Frontal cortex (tissue), 4 donors: ENCODE measurements around the gene VAMP4. TPM values are rescaled to one million over a fixed set of nuclear protein-coding genes. Genes with fewer than 3 reads are reported as not detected.
A peak's percentile ranks its signal among the peaks of the same experiment; 100 is the strongest.
"Not testable (repeated sequence)": the region's sequence is repeated elsewhere in the genome, so short reads cannot be mapped to it uniquely, and the experiment has no call there.

Experiments used
- DNase-seq, 2 donors: peaks; one replicate each; pipeline ENCODE4 v3.0.0; 2012; ENCODE audit warnings: low spot score in 2 of 2
- FAIRE-seq: peaks from 2 replicates; lab custom pipeline; 2012; peaks lifted over from hg19 to GRCh38; lab: Jason Lieb, UNC
- total RNA-seq: library from RNA; depleted of rRNA; stranded (reverse); fragments of >200 nt; gene quantifications from one replicate; pipeline ENCODE4 v1.2.3, GENCODE V29; 2014
- donor health status: control.
- donor health status: control.
- donor health status: control.

VAMP4 gene
- total RNA-seq, 1 donor from 2014 or later, result 27.7 TPM

GRCh38 chr1:171753685-171754352, 12.0 kb upstream of the VAMP4 start:
- DNase-seq, result no peak
- no peak for FAIRE-seq

- FAIRE-seq, result peak; percentile 76
- DNase-seq, result no peak
Observed at GRCh38 chr1:171753182-171753581, 11.3 kb upstream of the VAMP4 start.

DNA sequence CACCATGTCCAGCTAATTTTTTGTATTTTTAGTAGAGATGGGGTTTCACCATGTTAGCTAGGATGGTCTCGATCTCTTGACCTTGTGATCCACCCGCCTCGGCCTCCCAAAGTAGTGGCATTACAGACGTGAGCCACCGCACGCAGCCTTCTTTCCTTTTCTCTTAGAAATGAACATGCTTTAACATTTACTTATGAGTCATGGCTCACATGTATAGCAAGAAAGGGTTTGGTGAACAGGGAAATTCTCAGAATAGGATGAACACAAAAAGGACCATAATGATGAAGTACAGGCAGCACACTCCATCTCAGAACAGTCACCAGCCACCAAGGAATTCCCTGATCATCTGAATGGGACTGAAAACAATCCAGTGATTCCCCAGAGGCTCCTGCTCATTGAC, 9.4 kb upstream of the VAMP4 start:
- FAIRE-seq, result no peak

DNA sequence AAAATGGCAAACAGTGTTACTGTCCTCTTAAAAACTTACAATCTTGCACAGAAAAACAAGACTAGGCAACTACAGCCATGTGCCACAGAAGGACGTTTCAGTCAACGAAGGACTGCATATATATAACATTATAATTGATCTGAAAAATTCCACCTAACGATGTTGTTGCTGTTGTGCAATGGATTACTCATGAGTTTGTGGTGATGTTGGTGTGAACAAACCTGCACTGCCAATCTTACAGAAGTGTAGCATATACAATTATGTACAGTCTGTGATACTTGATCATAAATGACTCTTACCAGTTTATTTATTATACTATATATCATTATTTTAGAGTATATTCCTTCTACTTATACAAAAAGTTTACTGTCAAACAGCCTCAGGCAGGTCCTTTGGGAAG, 6.8 kb upstream of the VAMP4 start:
- no peak for FAIRE-seq
- DNase-seq, result no peak

More for the DNA sequence above, 9.4 kb upstream of the VAMP4 start:
- DNase-seq, result no peak

- no peak for FAIRE-seq
Observed at GRCh38 chr1:171744986-171745385, 3.1 kb upstream of the VAMP4 start.

GRCh38 chr1:171743081-171743870, 1.4 kb upstream of the VAMP4 start:
- no peak for FAIRE-seq

More at GRCh38 chr1:171744986-171745385, 3.1 kb upstream of the VAMP4 start:
- no peak for DNase-seq

DNA sequence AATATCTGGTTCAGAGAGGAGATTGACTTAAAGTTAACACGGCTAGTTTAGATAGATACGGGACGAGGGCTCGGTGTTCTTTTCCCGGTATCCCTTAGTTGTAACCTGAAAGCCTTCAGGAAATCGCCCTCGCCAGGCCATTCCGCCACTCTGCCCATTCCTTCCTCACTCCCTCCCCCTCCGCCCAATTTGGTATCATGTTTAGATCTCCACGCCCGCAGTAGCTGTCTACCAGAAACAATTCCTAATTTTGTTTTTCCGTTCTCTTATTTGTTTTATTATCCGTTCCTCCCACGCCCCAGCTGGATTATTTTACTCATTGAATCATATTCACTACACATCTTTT, 685 bp upstream of the VAMP4 start:
- DNase-seq (peak in 1 of 2 donors; percentile 11), FAIRE-seq (no peak)

More at GRCh38 chr1:171743081-171743870, 1.4 kb upstream of the VAMP4 start:
- peak in 1 of 2 donors; percentile 29 for DNase-seq

DNA sequence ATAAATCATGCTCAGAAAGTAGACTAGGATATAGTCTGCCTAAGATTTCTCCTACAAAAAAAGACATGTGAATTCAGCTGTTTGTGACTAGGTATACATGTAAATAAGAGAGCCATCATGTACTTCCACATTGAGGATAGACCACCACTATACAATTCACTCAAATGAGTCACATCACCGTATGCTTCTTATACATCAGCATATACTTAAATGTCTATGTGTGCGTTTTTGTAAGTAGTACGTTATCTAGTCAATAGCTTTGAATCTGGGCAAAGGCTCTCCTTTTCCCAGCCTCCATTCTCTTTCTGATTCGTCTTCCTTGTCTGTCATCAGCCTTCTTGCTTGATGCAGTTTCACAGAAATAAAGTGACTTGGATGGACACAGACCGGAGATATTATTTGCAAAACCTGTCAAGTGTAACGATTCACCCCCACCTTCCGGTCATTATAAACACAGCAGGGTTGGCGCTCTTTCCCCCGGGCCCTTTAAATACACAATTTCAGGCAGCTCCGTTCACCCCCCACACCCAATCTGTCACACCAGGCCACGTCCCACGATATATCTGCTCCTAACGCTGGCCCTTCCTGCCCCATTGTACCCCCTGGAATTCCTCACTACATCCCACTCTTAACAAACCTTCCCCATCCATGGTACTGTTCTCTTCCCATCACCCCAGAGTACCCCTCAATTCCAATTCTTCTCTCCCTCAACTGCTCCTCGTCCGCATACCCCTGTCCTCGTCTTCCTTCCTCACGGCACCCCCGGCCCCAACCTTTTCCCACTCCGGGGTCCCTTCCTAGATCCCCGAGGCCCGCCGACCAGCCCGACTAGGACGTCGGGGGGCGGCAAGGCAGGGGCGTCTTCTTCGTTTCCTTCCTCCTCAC, 636 bp downstream of the VAMP4 start:
- FAIRE-seq (no peak), DNase-seq (peak in 1 of 2 donors; percentile 28)

- DNase-seq (no peak), FAIRE-seq (no peak)
Observed at GRCh38 chr1:171740356-171740863, 1.5 kb downstream of the VAMP4 start.

DNA sequence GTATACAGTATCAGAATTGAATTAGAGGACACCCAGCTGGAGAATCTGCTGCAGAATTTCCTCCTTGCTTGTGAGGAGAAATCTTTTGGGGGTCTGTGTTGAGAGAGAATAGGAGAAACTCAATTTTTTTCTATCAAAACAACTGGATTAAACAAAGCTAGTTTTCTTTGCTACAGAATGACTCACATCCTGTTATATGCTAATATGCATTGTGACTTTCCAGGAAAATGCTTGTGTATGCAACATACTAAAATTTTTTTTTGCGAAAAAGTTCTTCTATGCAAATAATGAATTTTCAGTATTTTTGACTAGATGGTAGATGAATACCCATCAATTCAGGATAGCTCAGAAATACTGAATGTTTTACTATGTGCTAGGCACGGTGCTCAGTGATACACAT, 2.2 kb downstream of the VAMP4 start:
- DNase-seq, result no peak
- FAIRE-seq, result no peak

GRCh38 chr1:171738911-171739310, 3.0 kb downstream of the VAMP4 start:
- FAIRE-seq, result no peak
- DNase-seq, result no peak

DNA sequence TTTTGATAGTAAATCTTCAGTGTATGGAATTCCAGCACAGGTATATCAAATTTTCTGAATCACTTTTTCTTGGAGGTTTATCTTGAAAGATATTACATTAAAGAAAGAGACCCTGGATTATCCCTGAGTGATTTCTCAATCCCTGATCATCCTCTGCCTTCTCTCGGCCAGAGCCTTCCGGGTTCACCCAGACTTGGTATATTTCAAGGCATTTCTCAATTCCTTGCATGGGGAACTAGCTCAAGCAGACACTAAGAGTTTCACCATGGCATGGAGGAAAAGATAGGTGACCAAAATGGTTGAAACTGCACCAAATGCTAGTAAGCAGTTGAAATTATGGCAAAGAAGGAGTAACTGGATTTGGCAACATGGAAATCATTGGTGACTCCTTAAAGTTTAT, 5.7 kb downstream of the VAMP4 start:
- DNase-seq (no peak), FAIRE-seq (no peak)

- FAIRE-seq (no peak), DNase-seq (no peak)
Observed at GRCh38 chr1:171730052-171730451, 11.8 kb downstream of the VAMP4 start.

GRCh38 chr1:171727778-171728177, 14.1 kb downstream of the VAMP4 start:
- no peak for FAIRE-seq
- DNase-seq, result no peak

DNA sequence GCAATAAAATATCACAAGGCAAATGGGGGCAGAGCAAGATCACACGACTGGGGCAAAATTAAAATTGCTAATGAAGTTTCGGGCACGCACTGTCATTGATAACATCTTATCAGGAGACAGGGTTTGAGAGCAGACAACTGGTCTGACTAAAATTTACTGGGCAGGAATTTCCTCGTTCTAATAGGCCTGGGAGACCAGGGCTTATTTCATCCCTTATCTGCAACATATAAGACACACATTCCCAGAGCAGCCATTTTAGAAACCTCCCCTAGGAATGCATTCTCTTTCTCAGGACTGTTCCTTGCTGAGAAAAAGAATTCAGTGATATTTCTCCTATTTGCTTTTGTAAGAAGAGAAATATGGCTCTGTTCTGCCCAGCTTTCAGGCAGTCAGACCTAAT, 18.7 kb downstream of the VAMP4 start:
- DNase-seq, FAIRE-seq: not testable (repeated sequence)

- FAIRE-seq (no peak), DNase-seq (no peak)
Observed at GRCh38 chr1:171718848-171719247, 23.0 kb downstream of the VAMP4 start.

DNA sequence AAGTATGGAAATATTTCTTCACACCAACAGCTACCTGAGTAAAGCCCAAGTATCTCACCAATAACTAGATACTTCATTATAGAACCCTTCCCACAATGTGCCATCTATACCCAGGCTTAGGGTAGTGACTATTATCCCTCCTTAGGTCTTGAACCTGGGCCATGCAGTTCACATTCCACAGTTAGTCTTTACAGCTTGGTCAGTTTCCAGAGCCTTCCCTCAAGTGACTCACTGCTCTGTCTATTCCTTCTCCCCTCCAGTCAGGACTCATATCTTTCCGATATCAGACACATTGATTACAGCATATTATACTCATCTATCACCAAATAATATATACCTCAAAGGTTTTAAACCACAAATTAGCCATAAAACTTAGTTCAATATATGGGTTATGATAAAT, 23.6 kb downstream of the VAMP4 start:
- FAIRE-seq (no peak), DNase-seq (no peak)

DNA sequence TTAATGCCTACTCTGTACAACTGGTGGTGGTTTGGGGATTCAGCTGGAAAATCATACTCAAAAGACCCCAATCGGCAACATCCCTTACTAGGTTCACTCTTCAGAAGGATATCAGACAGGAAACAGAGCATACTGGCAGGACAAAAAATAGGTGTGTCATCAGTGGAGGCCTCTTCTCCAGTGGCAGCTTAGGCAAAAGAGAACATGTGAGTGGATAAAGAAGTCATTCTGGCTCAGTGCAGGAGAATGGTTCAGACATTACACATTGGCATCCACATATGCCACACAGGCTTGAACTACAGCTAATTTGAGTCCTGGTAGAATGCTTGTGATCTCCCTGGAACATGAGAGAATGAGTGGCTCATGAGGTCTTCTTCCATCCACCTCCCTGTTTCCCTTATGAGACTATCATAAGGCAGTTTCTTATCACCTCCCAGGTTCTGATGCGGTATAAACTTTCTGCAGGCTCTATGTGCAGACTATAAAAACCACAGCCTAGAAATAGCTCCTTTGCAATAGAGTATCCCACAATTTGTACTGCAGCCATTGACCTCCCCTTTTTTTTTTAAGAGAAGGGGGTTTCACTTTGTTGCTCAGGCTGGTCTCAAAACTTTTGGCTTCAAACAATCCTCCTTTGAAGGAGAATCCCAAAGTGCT, 24.7 kb downstream of the VAMP4 start:
- DNase-seq (no peak), FAIRE-seq (no peak)

DNA sequence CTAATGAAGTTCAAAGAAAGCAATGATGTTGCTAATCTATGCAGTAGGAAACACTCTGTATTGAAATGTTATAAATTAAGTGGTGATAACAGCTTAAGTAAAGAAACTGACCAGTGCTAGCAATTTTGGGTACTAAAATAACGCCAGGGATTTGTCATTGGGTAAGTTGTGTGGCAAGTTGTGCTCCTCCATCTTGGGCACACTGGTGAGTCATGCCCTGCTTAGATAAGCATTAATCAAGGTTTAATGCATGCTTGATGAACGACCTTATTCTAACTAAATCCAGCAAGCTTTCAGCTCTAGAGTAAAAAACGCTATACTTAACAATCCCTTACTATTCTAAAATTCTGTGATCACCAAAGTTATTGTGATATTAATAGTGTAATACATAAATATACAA, 25.2 kb downstream of the VAMP4 start:
- FAIRE-seq (no peak), DNase-seq (no peak)

DNA sequence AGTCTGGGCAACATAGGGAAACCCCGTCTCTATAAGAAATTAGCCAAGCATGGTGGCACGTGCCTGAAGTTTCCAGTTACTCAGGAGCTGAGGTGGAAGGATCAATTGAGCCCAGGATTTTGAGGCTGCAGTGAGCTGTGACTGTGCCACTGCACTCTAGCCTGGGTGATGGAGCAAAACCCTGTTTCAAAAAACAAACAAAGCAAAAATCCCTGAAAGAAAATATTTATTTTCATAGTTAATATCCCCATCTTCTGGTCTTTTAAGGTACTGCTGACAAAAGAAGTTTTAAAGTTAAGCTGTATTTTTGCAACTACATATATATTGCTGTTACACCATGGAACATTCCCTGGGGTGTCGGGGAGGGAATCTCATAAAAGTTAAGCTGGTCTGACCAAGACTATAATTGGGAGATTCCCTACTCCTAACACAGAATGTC, 26.0 kb downstream of the VAMP4 start:
- no peak for FAIRE-seq
- DNase-seq, result no peak
